Myocyte (in vitro differentiated cells): ENCODE measurements around the gene PRKN. TPM values are rescaled to one million over a fixed set of nuclear protein-coding genes. Genes with fewer than 3 reads are reported as not detected.
"Not testable (repeated sequence)": the region's sequence is repeated elsewhere in the genome, so short reads cannot be mapped to it uniquely, and the experiment has no call there.

Experiments used
- DNase-seq: peaks from one replicate; pipeline ENCODE4 v3.0.0-alpha.2; 2012; ENCODE audit warnings: low read depth
- total RNA-seq: library from RNA; depleted of rRNA; stranded (reverse); fragments of >200 nt; gene quantifications from 2 replicates; pipeline ENCODE4 v1.2.3, GENCODE V29; 2014

The PRKN gene
- total RNA-seq, 1 donor from 2014 or later = 8.9 TPM

GRCh38 chr6:161922631-161923119 is 804.9 kb downstream of the PRKN start:
- DNase-seq = peak; percentile 41

GRCh38 chr6:161921602-161922395 is 805.8 kb downstream of the PRKN start:
- no peak for DNase-seq

GRCh38 chr6:161919691-161920090 is 807.9 kb downstream of the PRKN start:
- no peak for DNase-seq

- DNase-seq = no peak
Observed at GRCh38 chr6:161918628-161919205, 808.8 kb downstream of the PRKN start.

GRCh38 chr6:161918109-161918531 is 809.4 kb downstream of the PRKN start:
- DNase-seq = no peak

- peak; percentile 14 for DNase-seq
Observed at GRCh38 chr6:161917645-161918044, 809.9 kb downstream of the PRKN start.

- DNase-seq = no peak
Observed at GRCh38 chr6:161915456-161915964, 812.1 kb downstream of the PRKN start.

- DNase-seq = no peak
Observed at GRCh38 chr6:161908872-161909271, 818.7 kb downstream of the PRKN start.

- no peak for DNase-seq
Observed at GRCh38 chr6:161906571-161906970, 821.0 kb downstream of the PRKN start.

- DNase-seq = no peak
Observed at GRCh38 chr6:161903584-161904212, 823.9 kb downstream of the PRKN start.

GRCh38 chr6:161901740-161902426 is 825.7 kb downstream of the PRKN start:
- DNase-seq = no peak

- no peak for DNase-seq
Observed at GRCh38 chr6:161894436-161894835, 833.1 kb downstream of the PRKN start.

- no peak for DNase-seq
Observed at GRCh38 chr6:161891542-161891941, 836.0 kb downstream of the PRKN start.

- no peak for DNase-seq
Observed at GRCh38 chr6:161890832-161891297, 836.7 kb downstream of the PRKN start.

- peak; percentile 13 for DNase-seq
Observed at GRCh38 chr6:161890133-161890831, 837.3 kb downstream of the PRKN start.

- DNase-seq = no peak
Observed at GRCh38 chr6:161889324-161889723, 838.2 kb downstream of the PRKN start.

- DNase-seq = not testable (repeated sequence)
Observed at GRCh38 chr6:161886545-161886944, 841.0 kb downstream of the PRKN start.

- no peak for DNase-seq
Observed at GRCh38 chr6:161884782-161885181, 842.8 kb downstream of the PRKN start.

GRCh38 chr6:161882196-161882765 is 845.3 kb downstream of the PRKN start:
- DNase-seq = no peak

- DNase-seq = no peak
Observed at GRCh38 chr6:161880056-161880455, 847.5 kb downstream of the PRKN start.
